ENCODE results near the gene EEF2KMT.

- TF ChIP-seq CTCF (IDR thresholded peaks at IDR 0.05; ENCODE audit: low read depth, low read length, missing input control) (no peak), TAF1 (conservative IDR thresholded peaks at IDR 0.05) (no peak), YY1 (IDR thresholded peaks at IDR 0.05) (no peak), GABPA (IDR thresholded peaks at IDR 0.05 in 1 of 2, conservative IDR thresholded peaks at IDR 0.05 in 1 of 2) (no peak), REST (IDR thresholded peaks at IDR 0.05) (no peak), EGR1 (IDR thresholded peaks at IDR 0.05; ENCODE audit: low read depth in 2 of 2) (no peak), HNF4A (conservative IDR thresholded peaks at IDR 0.05) (no peak)
These were observed 22.0 kb downstream of the EEF2KMT start for GRCh38 chr16:5075637-5076036.
